HG03457 (cell line): ENCODE data around the gene PTPRJ.

Experiments used
- ATAC-seq: cut with Tn5 transposase; IDR thresholded peaks from one replicate; pipeline ENCODE4 v1.9.1; 2021; ENCODE audit warnings: moderate number of reproducible peaks; ENCODE audit not compliant: unreplicated experiment

PTPRJ gene

GRCh38 chr11:48141475-48142122 lies 161.2 kb downstream of the PTPRJ start:
- ATAC-seq, result no peak

GRCh38 chr11:48142889-48143288 lies 162.5 kb downstream of the PTPRJ start:
- ATAC-seq, result no peak

- no peak for ATAC-seq
These were observed 168.4 kb downstream of the PTPRJ start for GRCh38 chr11:48148749-48149148.

- ATAC-seq, result no peak
These were observed 169.9 kb downstream of the PTPRJ start for GRCh38 chr11:48150213-48150612.

GRCh38 chr11:48154151-48154550 lies 173.8 kb downstream of the PTPRJ start:
- ATAC-seq, result no peak

GRCh38 chr11:48161951-48162884 lies 181.9 kb downstream of the PTPRJ start:
- ATAC-seq, result no peak

- ATAC-seq, result no peak
These were observed 182.5 kb downstream of the PTPRJ start for GRCh38 chr11:48162885-48163268.

GRCh38 chr11:48163360-48164100 lies 183.2 kb downstream of the PTPRJ start:
- no peak for ATAC-seq

- no peak for ATAC-seq
These were observed 184.5 kb downstream of the PTPRJ start for GRCh38 chr11:48164836-48165235.

GRCh38 chr11:48165426-48165825 lies 185.1 kb downstream of the PTPRJ start:
- ATAC-seq, result no peak

GRCh38 chr11:48167380-48167779 lies 187.0 kb downstream of the PTPRJ start:
- ATAC-seq, result no peak

GRCh38 chr11:48168815-48169214 lies 188.5 kb downstream of the PTPRJ start:
- ATAC-seq, result no peak

- no peak for ATAC-seq
These were observed 188.9 kb downstream of the PTPRJ start for GRCh38 chr11:48169259-48169658.

GRCh38 chr11:48169717-48170116 lies 189.4 kb downstream of the PTPRJ start:
- no peak for ATAC-seq

- no peak for ATAC-seq
These were observed 190.2 kb downstream of the PTPRJ start for GRCh38 chr11:48170241-48171233.

- ATAC-seq, result peak; percentile 71
These were observed 192.7 kb downstream of the PTPRJ start for GRCh38 chr11:48172818-48173609.

GRCh38 chr11:48177661-48178060 lies 197.3 kb downstream of the PTPRJ start:
- no peak for ATAC-seq

GRCh38 chr11:48180627-48181026 lies 200.3 kb downstream of the PTPRJ start:
- ATAC-seq, result no peak

- no peak for ATAC-seq
These were observed 202.6 kb downstream of the PTPRJ start for GRCh38 chr11:48182860-48183526.
